Thymus (tissue), 11 donors: ENCODE data around the gene TJP2. TPM values are rescaled to one million over a fixed set of nuclear protein-coding genes. Genes with fewer than 3 reads are reported as not detected.
"Not testable (repeated sequence)": the region's sequence is repeated elsewhere in the genome, so short reads cannot be mapped to it uniquely, and the experiment has no call there.

Experiments used
- DNase-seq, 9 donors: peaks; one replicate each; pipeline ENCODE4 v3.0.0-alpha.2; 2013; ENCODE audit warnings: low spot score in 9 of 9, low read depth in 6 of 9, missing footprints in 1 of 9
- H3K27ac ChIP-seq, 2 donors: one replicate each; pipeline ENCODE4 v1.5.1; 2013; ENCODE audit warnings: control low read depth in 1 of 2, low read depth in 1 of 2, low read length in 1 of 2, mild to moderate bottlenecking in 1 of 2, moderate library complexity in 1 of 2
- H3K27me3 ChIP-seq, 2 donors: one replicate each; pipeline ENCODE4 v1.5.1; 2013; ENCODE audit warnings: low read length in 1 of 2; ENCODE audit not compliant: control insufficient read depth in 2 of 2, insufficient read depth in 1 of 2
- H3K36me3 ChIP-seq, 2 donors: one replicate each; pipeline ENCODE4 v1.5.1; 2013; ENCODE audit warnings: low read length in 1 of 2, mild to moderate bottlenecking in 1 of 2, moderate library complexity in 1 of 2; ENCODE audit not compliant: control insufficient read depth in 2 of 2, insufficient read depth in 2 of 2
- H3K4me1 ChIP-seq, 2 donors: one replicate each; pipeline ENCODE4 v1.5.1; 2013; ENCODE audit warnings: low read length in 2 of 2; ENCODE audit not compliant: control insufficient read depth in 2 of 2, insufficient read depth in 2 of 2
- H3K4me3 ChIP-seq, 2 donors: one replicate each; pipeline ENCODE4 v1.5.1; 2013; ENCODE audit warnings: low read length in 2 of 2, control low read depth in 1 of 2, mild to moderate bottlenecking in 1 of 2
- H3K9me3 ChIP-seq, 2 donors: one replicate each; pipeline ENCODE4 v1.5.1; 2013; ENCODE audit warnings: low read length in 1 of 2, mild to moderate bottlenecking in 1 of 2; ENCODE audit not compliant: control insufficient read depth in 2 of 2, insufficient read depth in 1 of 2
- WGBS: extraction: QIAGEN DNeasy Blood & Tissue Kit; methylation state at CpG from one replicate; pipeline ENCODE4 v1.1.7; 2013; 5-methylcytosine and 5-hydroxymethylcytosine counted together
- polyA plus RNA-seq: library from polyadenylated mRNA; stranded (reverse); fragments of 200-250 nt; gene quantifications from one replicate; pipeline ENCODE4 v1.2.3, GENCODE V29; 2013
- total RNA-seq: library from RNA; stranded (reverse); fragments of 120-200 nt; gene quantifications from one replicate; pipeline ENCODE4 v1.2.4, GENCODE V29; 2013
- donor health status: healthy.

Gene TJP2
- total and polyA plus RNA-seq, 2 donors = 31.5 to 45.3 TPM

DNA sequence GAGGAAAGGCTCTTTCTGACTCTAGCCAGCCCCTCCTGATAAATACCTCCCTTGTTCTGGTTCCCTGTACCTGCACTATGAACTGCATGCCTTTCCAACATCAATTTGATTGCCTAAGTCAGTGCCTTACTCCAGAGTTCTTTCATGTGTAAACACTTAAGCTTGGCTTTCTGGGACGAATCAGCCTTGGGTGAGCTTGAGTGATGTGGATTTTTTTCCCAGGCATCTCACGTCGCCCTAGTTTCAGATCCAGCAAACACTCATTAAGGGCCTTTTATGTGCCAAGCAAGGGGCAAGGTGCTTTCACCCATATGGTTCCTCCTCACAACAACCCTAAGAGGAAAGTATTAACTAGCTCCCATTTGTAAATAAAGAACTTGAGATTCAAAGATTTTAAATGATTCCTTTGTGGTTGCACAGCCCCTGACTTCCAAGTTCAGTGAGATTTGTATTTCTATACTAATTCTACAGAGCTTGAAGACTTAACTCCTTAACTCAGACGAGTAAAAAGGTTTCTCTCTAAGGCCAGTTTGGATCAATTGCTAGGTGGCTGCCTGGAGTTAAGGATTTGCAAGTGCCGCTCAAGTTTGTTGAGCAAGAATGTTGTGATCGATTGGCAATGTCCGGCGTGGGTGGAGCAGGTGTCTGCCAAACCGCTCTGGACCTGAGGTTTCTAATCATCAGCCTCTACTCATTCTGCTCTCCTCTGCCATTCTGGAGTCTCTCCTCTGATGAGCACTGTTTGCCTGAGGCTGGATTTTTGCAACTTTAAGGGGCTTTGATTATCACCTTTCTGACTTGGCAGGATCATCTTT lies 20.2 kb upstream of the TJP2 start:
- WGBS = 98% methylated on average over 9 of the region's 9 CpGs
- no peak overlapping the region for H3K4me3 ChIP-seq
- no peak for DNase-seq
- no peaks in the 10 kb centered on the region for H3K9me3 ChIP-seq
- no peaks in the 10 kb centered on the region for H3K4me1 ChIP-seq
- peaks cover 0 to 2% of the 10 kb centered on the region in 2 donors for H3K36me3 ChIP-seq
- H3K27ac ChIP-seq = no peak overlapping the region
- no peaks in the 10 kb centered on the region for H3K27me3 ChIP-seq

DNA sequence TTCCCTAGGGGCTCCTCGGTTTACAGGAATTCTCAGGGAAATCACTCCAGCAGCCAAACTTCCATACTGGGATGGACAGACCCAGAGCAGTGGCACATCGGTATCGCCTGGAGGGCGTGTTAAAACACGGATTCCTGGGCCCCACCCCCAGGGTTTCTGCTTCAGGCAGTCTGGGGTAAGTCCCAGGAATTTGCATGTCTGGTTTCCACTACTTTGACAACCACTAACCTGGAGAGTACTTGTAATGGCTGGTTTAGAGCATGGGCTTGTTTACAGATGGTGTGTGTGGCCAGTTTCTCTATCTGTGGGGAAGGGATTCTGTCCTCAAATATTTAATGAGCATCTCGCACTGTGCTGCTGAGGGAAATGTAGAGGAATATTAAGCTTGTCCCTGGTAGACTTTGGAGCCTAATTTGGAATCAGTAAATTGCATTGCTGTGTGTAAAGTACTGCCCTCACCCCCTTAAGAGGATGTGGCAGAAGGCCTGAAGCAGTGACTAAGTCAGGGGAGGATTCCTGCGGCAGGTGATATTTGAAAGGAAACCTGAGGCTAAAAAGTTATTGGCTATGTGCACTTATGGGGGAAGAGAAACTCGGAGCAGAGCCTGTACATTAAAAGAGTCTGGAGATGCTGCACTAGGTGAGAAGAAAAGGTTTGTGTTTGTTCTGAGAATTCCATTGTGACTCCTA lies 18.6 kb upstream of the TJP2 start:
- Histone ChIP-seq H3K4me3 (no peak overlapping the region), H3K27ac (no peak overlapping the region), H3K36me3 (peaks cover 0 to 2% of the 10 kb centered on the region in 2 donors), H3K4me1 (no peaks in the 10 kb centered on the region), H3K9me3 (no peaks in the 10 kb centered on the region), H3K27me3 (no peaks in the 10 kb centered on the region)
- 93% methylated on average over 8 of the region's 8 CpGs for WGBS
- DNase-seq = no peak

DNA sequence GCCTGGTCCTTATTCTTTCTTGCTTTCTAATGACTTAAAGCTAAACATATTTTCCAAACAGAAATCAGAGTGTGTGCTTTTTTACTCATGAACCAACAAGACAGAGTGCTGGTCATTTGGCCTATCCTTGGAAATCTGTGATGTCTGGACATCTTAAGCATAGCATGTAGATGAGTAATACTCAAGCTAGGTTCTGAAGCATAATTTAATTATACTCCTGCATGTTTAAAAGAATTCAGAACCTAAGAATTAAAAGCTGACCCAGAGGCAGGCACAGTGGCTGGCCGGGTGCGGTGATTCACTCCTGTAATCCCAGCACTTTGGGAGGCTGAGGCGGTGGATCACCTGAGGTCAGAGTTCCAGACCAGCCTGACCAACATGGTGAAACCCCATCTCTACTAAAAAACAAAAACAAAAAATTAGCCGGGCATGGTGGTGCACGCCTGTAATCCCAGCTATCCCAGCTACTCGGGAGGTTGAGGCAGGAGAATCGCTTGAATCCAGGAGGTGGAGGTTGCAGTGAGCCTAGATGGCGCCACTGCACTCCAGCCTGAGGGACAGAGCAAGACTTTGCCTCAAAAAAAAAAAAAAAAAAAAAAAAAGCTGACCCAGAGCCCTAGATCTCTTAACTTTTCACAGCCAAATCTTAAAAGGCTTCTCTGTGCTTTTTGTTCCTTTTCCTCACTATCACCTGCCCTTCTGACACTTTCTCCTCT lies 16.2 kb upstream of the TJP2 start:
- Histone ChIP-seq H3K27me3 (no peaks in the 10 kb centered on the region), H3K4me3 (no peak overlapping the region), H3K36me3 (no peaks in the 10 kb centered on the region), H3K27ac (no peak overlapping the region), H3K4me1 (no peaks in the 10 kb centered on the region), H3K9me3 (no peaks in the 10 kb centered on the region)
- DNase-seq = no peak
- WGBS = 95% methylated on average over 8 of the region's 8 CpGs

DNA sequence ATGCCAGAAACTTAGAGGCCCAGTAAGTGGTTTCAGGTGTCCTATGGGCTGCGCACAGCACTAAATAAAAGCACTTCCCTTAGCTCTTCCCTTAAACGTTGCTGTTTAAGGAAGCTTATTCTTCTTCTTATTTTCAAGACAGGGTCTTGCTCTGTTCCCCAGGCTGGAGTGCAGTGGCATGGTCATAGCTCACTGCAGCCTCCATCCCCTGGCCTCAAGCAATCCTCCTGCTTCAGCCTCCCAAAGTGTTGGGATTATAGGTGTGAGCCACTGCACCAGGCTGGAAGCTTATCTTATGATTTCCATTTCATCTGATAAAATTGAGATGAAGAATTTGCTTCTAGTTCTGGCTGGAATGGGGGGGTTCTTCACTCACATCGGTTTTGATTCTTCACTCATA lies 15.6 kb upstream of the TJP2 start:
- no peaks in the 10 kb centered on the region for H3K36me3 ChIP-seq
- no peak for DNase-seq
- no peaks in the 10 kb centered on the region for H3K4me1 ChIP-seq
- no peak overlapping the region for H3K4me3 ChIP-seq
- 71% methylated on average over 3 of the region's 3 CpGs for WGBS
- no peaks in the 10 kb centered on the region for H3K27me3 ChIP-seq
- H3K9me3 ChIP-seq = no peaks in the 10 kb centered on the region
- no peak overlapping the region for H3K27ac ChIP-seq

DNA sequence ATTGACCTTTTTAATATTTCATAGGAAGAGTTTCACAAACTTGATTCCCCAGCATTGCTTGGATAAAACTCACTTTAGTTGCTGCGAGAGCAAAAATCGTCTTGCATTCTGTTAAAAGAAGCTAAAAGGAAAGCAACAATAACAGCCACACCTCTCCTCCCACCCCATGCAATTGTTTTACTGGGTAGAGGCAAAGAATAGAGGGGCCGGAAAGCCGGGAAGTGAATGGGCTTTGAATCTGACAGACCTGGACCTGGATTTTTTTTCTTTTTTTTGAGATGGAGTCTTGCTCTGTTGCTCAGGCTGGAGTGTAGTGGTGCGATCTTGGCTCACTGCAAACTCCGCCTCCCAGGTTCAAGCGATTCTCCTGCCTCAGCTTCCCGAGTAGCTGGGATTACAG lies 9.5 kb upstream of the TJP2 start:
- not testable (repeated sequence) for DNase-seq, H3K36me3 ChIP-seq, H3K4me1 ChIP-seq, H3K4me3 ChIP-seq, H3K9me3 ChIP-seq, H3K27ac ChIP-seq, H3K27me3 ChIP-seq
- 98% methylated on average over 8 of the region's 8 CpGs for WGBS

DNA sequence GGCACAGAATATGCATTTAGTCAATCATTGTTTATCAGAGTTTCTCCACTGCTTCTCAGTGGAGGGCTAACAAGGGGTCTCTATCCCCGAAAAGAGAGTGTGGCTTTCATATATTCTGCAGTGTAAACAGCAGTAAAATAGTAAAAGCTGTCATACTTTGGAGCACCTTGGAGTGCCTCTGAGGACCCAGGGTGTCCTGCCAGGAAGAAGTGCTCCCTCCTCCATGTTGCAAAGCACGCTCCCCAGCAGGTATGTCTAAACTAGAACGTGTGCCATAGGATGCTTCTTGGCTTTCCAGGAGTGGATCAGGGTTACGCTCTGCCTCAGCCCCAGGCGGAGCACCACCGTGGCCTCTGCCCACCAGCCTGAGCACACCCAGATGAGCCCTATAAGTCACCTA lies 8.5 kb upstream of the TJP2 start:
- H3K9me3 ChIP-seq = no peaks in the 10 kb centered on the region
- no peaks in the 10 kb centered on the region for H3K27me3 ChIP-seq
- DNase-seq = no peak
- H3K4me3 ChIP-seq = no peak overlapping the region
- no peaks in the 10 kb centered on the region for H3K4me1 ChIP-seq
- H3K27ac ChIP-seq = no peak overlapping the region
- 98% methylated on average over 6 of the region's 6 CpGs for WGBS
- no peaks in the 10 kb centered on the region for H3K36me3 ChIP-seq

DNA sequence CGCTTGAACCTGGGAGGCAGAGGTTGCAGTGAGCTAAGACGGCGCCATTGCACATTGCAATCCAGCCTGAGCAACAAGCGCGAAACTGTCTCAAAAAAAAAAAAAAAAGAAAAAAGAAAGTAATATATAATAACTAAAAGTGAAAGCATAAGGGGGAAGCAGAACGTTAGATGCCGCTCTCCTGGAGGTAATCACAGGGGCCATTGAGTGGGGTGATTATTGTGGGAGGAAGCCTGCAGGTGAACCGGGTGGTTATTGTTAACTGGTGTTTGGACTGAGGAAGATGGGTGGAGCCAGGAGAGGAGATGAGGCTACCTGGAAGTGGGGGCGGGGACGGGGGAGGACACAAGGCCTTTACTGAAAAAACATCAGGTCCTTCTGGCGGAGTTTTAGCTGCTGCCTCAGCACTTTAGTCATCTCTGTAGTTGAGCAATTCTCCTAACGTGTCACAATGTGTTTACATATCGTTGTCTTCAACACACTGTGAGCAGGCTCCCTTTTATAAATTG lies 5.3 kb upstream of the TJP2 start:
- peaks cover 0 to 3% of the 10 kb centered on the region in 2 donors for H3K4me1 ChIP-seq
- no peak for DNase-seq

DNA sequence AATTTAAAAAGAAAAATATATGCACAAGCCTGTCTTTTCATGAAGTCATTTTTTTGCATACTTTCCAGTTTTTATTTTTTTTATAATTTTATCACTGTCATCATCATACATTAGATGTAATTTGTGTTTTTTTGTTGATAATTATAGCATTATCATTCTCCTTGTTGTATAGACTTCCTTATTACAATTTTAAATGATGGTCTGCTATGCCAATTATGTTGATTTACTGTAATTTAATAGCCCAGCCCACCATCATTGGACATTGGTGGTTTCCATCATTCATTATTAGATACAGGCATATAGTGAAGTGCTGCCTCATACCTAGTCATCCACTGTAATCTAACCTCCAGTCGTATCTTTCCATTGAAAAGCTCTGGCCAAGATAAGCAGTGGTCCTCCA lies 3.8 kb upstream of the TJP2 start:
- no peaks in the 10 kb centered on the region for H3K36me3 ChIP-seq
- H3K27me3 ChIP-seq = peaks cover 31 to 40% of the 10 kb centered on the region in 2 donors
- no peak overlapping the region for H3K4me3 ChIP-seq
- DNase-seq = no peak
- H3K9me3 ChIP-seq = peaks cover 0 to 2% of the 10 kb centered on the region in 2 donors
- H3K27ac ChIP-seq = no peak overlapping the region
- peaks cover 6 to 8% of the 10 kb centered on the region in 2 donors for H3K4me1 ChIP-seq
- WGBS = 93% methylated on average over 1 of the region's 1 CpG

More for the DNA sequence above, 5.3 kb upstream of the TJP2 start:
- H3K9me3 ChIP-seq = no peaks in the 10 kb centered on the region
- peak overlapping the region in 1 of 2 donors; percentile 31 for H3K27ac ChIP-seq
- H3K4me3 ChIP-seq = no peak overlapping the region
- WGBS = 30% methylated on average over 13 of the region's 13 CpGs
- peaks cover 22 to 27% of the 10 kb centered on the region in 2 donors for H3K27me3 ChIP-seq
- no peaks in the 10 kb centered on the region for H3K36me3 ChIP-seq

DNA sequence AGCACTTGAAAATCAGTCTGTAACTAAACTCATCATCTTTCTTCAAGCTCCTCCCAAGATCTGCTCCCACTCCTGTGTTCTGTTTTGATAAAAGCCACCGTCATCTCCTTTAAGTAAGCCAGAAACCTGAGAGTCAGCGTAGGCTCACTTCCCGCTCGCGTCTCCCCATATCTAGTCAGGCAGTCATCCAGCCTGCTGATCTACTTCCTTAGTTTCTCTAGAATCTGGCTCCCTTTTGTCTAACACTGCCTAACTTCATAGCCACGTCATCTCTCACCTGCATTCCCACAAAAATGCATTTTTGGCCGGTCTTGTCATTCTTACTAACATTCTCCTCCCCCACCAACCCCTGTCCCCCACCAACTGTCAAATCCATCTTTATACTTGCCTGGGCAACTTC lies 3.0 kb upstream of the TJP2 start:
- H3K9me3 ChIP-seq = peaks cover 0 to 2% of the 10 kb centered on the region in 2 donors
- H3K4me1 ChIP-seq = peaks cover 6 to 8% of the 10 kb centered on the region in 2 donors
- no peaks in the 10 kb centered on the region for H3K36me3 ChIP-seq
- DNase-seq = no peak
- H3K27me3 ChIP-seq = peaks cover 36 to 49% of the 10 kb centered on the region in 2 donors
- H3K4me3 ChIP-seq = no peak overlapping the region
- WGBS = 74% methylated on average over 7 of the region's 7 CpGs
- no peak overlapping the region for H3K27ac ChIP-seq
